GM21717 (cell line): ENCODE data around the gene UBA5.

Source experiments
- ATAC-seq: cut with Tn5 transposase; IDR thresholded peaks from one replicate; pipeline ENCODE4 v1.9.1; 2021; ENCODE audit warnings: mild to moderate bottlenecking, moderate library complexity; ENCODE audit not compliant: unreplicated experiment

The UBA5 gene

DNA sequence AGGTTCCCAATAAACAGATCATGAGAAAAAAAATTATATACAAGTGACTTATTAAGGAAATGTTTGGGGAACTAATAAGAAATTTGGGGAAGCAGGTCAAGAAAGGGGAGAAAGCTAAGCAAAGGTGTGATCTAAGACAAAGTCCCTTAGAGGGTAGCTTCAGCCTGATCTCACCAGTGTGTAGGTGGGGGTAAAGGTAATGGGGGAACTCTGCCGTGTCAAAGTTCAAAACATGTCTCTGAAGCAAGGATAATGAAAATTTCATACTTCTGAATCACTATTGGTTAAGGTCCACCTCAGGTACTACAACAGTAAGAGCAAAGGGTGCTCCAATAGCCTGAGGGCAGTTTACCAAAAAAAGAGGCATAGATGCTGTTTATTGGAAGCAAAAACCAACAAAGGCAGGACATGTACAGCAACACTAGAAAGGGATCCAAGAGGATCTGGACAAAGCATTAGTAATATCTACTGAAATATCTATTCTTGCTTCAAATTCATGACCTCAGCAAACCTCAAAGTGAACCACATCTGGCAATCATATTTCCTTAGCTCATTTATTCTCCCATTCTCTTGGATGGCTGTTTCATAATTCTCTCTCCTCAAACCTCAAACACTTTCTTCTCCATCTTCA lies 7.4 kb upstream of the UBA5 start:
- no peak for ATAC-seq

DNA sequence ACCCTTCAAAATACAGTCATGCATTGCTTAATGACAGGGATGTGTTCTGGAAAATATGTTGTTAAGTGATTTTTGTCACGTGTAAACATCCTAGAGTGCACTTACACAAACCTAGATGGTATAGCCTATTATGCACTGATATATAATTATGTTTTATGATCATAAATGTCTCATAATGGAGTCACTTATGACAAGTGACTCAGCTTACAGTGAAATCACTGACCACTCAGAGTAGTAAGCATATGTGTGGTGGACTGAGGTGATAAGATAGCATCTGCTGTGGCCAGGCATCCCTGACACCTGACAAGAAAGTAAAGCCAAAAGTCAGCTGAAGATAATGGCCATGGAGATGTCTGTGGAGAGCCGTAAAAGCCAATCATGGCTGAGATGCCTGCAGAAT lies 5.9 kb upstream of the UBA5 start:
- no peak for ATAC-seq

GRCh38 chr3:132654721-132655120 lies 5.4 kb upstream of the UBA5 start:
- ATAC-seq = no peak

GRCh38 chr3:132655471-132655870 lies 4.7 kb upstream of the UBA5 start:
- ATAC-seq = no peak

- ATAC-seq = no peak
Observed at GRCh38 chr3:132657869-132658747, 2.0 kb upstream of the UBA5 start.

- no peak for ATAC-seq
Observed at GRCh38 chr3:132659000-132659364, 1.1 kb upstream of the UBA5 start.

GRCh38 chr3:132659365-132660051 lies 621 bp upstream of the UBA5 start, which contains the start of gene ACAD11:
TSS of gene ACAD11 (minus strand) at chr3:132659809. CDS start at chr3:132659751, 58 bp downstream.
- ATAC-seq = peak; percentile 57

DNA sequence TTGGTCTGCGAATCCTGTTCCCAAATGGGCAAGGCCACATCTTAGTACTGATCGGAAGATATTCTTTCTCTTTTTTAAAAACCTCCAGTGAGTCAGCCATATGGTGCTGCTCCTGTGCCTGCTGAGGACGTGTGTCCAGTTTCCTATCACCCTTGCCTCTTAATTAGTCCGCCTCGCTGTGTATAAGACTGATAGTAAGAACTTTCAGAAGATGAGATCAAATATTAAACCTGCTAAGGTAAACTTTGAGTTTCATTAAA lies 612 bp downstream of the UBA5 start:
- no peak for ATAC-seq

- no peak for ATAC-seq
Observed at GRCh38 chr3:132661101-132661500, 972 bp downstream of the UBA5 start.

- no peak for ATAC-seq
Observed at GRCh38 chr3:132662212-132662611, 2.1 kb downstream of the UBA5 start.

DNA sequence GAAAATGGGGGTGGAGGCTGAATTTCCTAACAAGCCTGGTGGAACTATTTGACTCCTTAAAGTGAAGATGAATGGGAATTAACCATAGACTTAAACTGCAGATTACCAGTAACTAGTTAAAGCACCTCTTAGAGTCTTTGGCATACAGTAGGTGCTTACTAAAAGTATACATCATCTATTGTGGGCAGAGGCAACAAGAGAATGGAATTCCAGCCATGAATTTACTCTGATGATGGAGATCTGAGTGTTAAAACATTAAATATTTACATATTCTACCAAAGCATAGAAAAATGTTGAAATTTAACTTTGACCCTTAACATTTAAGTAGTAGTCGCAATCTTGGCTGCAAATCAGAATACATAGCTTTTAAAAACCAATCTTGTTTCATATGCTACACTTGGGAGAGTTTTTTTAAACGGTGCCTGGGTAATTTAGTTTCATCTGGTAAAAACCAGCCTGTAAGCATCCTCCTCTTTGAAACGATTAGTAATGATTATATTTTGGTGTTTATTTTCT lies 5.2 kb downstream of the UBA5 start:
- no peak for ATAC-seq

GRCh38 chr3:132669256-132669777 lies 9.2 kb downstream of the UBA5 start:
- ATAC-seq = no peak

DNA sequence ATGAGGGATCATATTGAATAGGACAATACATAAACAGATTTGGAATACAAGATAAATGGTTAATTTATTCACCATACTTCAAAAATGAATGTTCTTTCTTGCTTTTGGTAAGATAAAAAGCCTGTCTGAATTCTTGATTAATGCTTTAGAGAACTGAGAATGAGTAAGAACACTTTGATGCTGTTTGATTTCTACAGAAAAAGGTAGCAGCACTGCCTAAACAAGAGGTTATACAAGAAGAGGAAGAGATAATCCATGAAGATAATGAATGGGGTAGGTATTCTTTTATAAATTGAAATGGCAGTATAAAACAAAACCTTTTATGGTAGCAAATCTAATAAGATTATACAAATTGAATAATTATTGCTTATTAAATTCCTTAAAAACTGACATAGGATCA lies 15.3 kb downstream of the UBA5 start:
- ATAC-seq = no peak

- no peak for ATAC-seq
Observed at GRCh38 chr3:132679911-132680310, 19.8 kb downstream of the UBA5 start.

DNA sequence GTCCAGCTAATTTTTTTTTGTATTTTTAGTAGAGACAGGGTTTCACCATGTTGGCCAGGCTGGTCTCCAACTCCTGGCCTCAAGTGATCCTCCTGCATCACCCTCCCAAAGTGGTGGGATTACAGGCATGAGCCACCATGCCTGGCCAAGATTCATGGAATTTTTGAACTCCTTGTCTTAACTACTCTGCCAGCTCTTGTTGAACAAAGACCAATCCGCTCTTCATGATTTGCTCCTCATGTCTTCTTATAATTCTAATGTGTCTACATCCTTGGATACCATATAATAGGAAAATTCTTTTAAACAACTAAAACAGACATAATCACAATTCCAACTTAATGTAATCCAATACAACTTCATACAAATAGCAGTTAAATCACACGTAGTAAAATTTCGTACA lies 21.3 kb downstream of the UBA5 start:
- ATAC-seq = no peak

GRCh38 chr3:132682201-132682600 lies 22.1 kb downstream of the UBA5 start:
- ATAC-seq = no peak

DNA sequence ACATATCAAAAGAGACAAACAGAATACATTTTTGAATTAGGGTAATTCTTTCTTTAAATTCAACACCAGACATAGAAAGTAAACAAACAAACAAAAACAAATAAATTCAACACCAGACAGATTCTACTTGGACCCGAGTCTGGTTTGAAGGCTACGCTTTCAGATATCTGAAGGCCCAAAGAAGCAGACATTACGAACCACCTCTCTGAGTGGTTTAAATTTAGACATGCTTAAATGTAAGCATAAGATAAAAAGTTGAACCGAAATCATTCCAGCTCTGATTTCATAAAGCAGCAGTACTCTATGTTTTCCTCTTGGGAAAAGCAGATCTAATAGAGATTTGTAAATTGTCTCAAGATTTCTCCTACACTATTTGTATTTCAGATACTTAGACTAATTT lies 29.9 kb downstream of the UBA5 start:
- ATAC-seq = no peak

GRCh38 chr3:132694991-132695390 lies 34.9 kb downstream of the UBA5 start:
- ATAC-seq = no peak

DNA sequence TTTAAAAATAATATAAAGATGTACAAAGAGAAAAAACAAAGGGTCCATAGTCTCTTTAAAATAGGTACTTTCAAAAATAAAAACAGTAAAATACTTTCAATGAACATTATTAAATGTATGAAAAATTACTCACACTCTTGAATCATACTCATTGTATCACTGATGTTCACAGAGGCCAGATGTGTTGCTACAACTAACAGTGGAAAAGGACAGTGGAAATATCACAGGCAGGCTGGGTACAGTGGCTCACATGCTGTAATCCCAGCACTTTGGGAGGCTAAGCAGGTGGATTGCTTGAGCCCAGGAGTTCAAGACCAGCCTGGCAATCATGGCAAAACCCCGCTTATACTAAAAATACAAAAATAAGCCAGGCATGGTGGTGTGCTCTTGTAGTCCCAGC lies 35.3 kb downstream of the UBA5 start:
- ATAC-seq = no peak

DNA sequence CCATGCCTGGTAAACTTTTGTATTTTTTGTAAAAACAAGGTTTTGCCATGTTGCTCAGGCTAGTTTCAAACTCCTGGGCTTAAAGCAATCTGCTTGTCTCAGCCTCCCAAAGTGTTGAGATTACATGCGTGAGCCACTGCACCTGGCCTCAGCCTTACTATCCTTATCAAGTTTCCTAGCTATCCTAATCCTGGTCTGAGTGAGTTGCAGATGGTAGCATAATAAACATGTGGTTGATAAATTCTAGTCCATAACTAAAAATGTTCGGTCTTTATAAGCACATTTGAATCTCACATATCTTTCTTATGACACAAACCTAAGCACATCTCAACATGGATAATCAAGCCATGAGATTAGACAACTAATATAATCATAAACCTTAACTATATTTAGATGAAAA lies 43.6 kb downstream of the UBA5 start:
- ATAC-seq = no peak

DNA sequence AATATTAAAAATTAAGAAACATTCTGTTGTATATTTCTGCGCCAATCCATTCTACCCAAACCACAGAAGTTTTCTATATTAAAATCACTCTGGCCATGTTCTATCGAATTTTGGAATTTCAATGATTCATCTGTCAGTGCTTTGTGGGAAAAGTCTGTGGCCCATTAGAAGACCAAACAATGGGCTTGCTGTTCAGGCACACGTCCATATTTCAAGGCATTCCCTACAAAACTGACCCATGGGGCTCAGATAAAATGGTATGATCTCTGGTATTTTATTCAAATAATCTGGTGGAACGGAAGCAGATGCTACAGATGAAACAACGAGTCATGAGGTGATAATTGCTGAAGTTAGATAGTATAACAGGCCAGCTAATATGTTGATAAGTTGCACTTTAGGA lies 49.6 kb downstream of the UBA5 start:
- ATAC-seq = no peak

- ATAC-seq = no peak
Observed at GRCh38 chr3:132710311-132710710, 50.2 kb downstream of the UBA5 start.
